GM23338 (cell line): Measurements from ENCODE around the gene HCFC1. TPM values are rescaled to one million over a fixed set of nuclear protein-coding genes. Genes with fewer than 3 reads are reported as not detected.

Source experiments
- ATAC-seq: fragments of 200-7000 bp; cut with Tn5 transposase; 3 replicates; pipeline ENCODE4 v1.9.1; 2020
- DNase-seq: peaks from one replicate; pipeline ENCODE4 v3.0.0-alpha.2; 2015; ENCODE audit warnings: low spot score
- H2AFZ ChIP-seq: fragments of 200-600 bp; sonication (generic); 2 replicates; pipeline ENCODE4 v1.8.0; 2016; ENCODE audit warnings: antibody characterized with exemption, mild to moderate bottlenecking, moderate library complexity
- H3F3A ChIP-seq: fragments of 200-600 bp; sonication (generic); replicated peaks from 2 replicates; pipeline ENCODE4 v1.8.0; 2017; ENCODE audit warnings: antibody characterized with exemption, mixed run types, low read depth
- H3K27ac ChIP-seq: fragments of 200-600 bp; sonication (generic); 2 replicates; pipeline ENCODE4 v1.6.1; 2016; ENCODE audit warnings: low read depth
- H3K27me3 ChIP-seq: fragments of 200-600 bp; sonication (generic); 2 replicates; pipeline ENCODE4 v1.8.0; 2016; ENCODE audit warnings: mild to moderate bottlenecking, mixed run types, moderate library complexity; ENCODE audit not compliant: insufficient read depth
- H3K36me3 ChIP-seq: fragments of 200-600 bp; sonication (generic); 2 replicates; pipeline ENCODE4 v1.8.0; 2016; ENCODE audit warnings: mild to moderate bottlenecking; ENCODE audit not compliant: insufficient read depth
- H3K4me1 ChIP-seq: fragments of 200-600 bp; sonication (generic); 2 replicates; pipeline ENCODE4 v1.8.0; 2016; ENCODE audit warnings: mild to moderate bottlenecking, moderate library complexity; ENCODE audit not compliant: insufficient read depth
- H3K4me2 ChIP-seq: fragments of 200-600 bp; sonication (generic); 2 replicates; pipeline ENCODE4 v1.7.1; 2017; ENCODE audit warnings: mixed run types
- H3K4me3 ChIP-seq: fragments of 200-600 bp; sonication (generic); 2 replicates; pipeline ENCODE4 v1.6.1; 2016; ENCODE audit warnings: mixed run types
- H3K79me2 ChIP-seq: fragments of 200-600 bp; sonication (generic); replicated peaks from 2 replicates; pipeline ENCODE4 v1.8.0; 2017; ENCODE audit warnings: mild to moderate bottlenecking; ENCODE audit not compliant: insufficient read depth
- H3K9me2 ChIP-seq: fragments of 200-600 bp; sonication (generic); 2 replicates; pipeline ENCODE4 v1.8.0; 2017; ENCODE audit not compliant: insufficient read depth
- H4K20me1 ChIP-seq: fragments of 200-600 bp; sonication (generic); replicated peaks from 2 replicates; pipeline ENCODE4 v1.8.0; 2017; ENCODE audit warnings: mild to moderate bottlenecking; ENCODE audit not compliant: insufficient read depth
- H3K27ac Mint-ChIP-seq: 2 replicates; pipeline ENCODE4 v1.8.0; 2020; ENCODE audit warnings: inconsistent platforms, mild to moderate bottlenecking, moderate library complexity, mixed read lengths
- H3K27me3 Mint-ChIP-seq: 3 replicates; pipeline ENCODE4 v1.8.0; 2022; ENCODE audit warnings: low read depth, mild to moderate bottlenecking, moderate library complexity, mixed read lengths, inconsistent platforms; ENCODE audit not compliant: insufficient read depth, poor library complexity
- H3K36me3 Mint-ChIP-seq: 3 replicates; pipeline ENCODE4 v1.8.0; 2021; ENCODE audit warnings: low read depth, mild to moderate bottlenecking, inconsistent platforms, moderate library complexity, mixed read lengths
- H3K4me1 Mint-ChIP-seq: 3 replicates; pipeline ENCODE4 v1.8.0; 2020; ENCODE audit warnings: mild to moderate bottlenecking, inconsistent platforms, mixed read lengths
- H3K4me3 Mint-ChIP-seq: 3 replicates; pipeline ENCODE4 v1.8.0; 2021; ENCODE audit warnings: moderate library complexity, mild to moderate bottlenecking, inconsistent platforms, mixed read lengths
- H3K9me3 Mint-ChIP-seq: 3 replicates; pipeline ENCODE4 v1.8.0; 2020; ENCODE audit warnings: moderate library complexity, mild to moderate bottlenecking, inconsistent platforms, mixed read lengths
- CREB1 ChIP-seq: fragments of 250-450 bp; sonication (Bioruptor Pico); IDR thresholded peaks from 2 replicates; pipeline ENCODE4 v1.5.0; 2020; ENCODE audit warnings: low read depth, mild to moderate bottlenecking, moderate library complexity
- EZH2 ChIP-seq: fragments of 200-600 bp; sonication (generic); IDR thresholded peaks from one replicate; pipeline ENCODE4 v1.8.0; 2017; ENCODE audit warnings: antibody characterized with exemption, mild to moderate bottlenecking, low read depth; ENCODE audit not compliant: unreplicated experiment
- EZH2phosphoT487 ChIP-seq: fragments of 200-600 bp; sonication (generic); IDR thresholded peaks from one replicate; pipeline ENCODE4 v1.8.1; 2018; ENCODE audit warnings: antibody characterized with exemption; ENCODE audit not compliant: unreplicated experiment
- JUNB ChIP-seq: IDR thresholded peaks from one replicate; pipeline ENCODE4 v1.6.1; 2016; ENCODE audit warnings: antibody characterized with exemption; ENCODE audit not compliant: unreplicated experiment
- NANOG ChIP-seq: IDR thresholded peaks from 2 replicates; pipeline ENCODE4 v1.6.1; 2016; ENCODE audit warnings: antibody characterized with exemption, borderline replicate concordance
- POLR2AphosphoS5 ChIP-seq: IDR thresholded peaks from 2 replicates; pipeline ENCODE4 v1.6.1; 2016; ENCODE audit warnings: antibody characterized with exemption, low read depth
- REST ChIP-seq: IDR thresholded peaks from one replicate; pipeline ENCODE4 v1.6.1; 2018; ENCODE audit warnings: antibody characterized with exemption; ENCODE audit not compliant: unreplicated experiment
- STAT1 ChIP-seq: IDR thresholded peaks from one replicate; pipeline ENCODE4 v1.6.1; 2016; ENCODE audit warnings: antibody characterized with exemption; ENCODE audit not compliant: unreplicated experiment
- ZNF114 ChIP-seq: fragments of 250-450 bp; sonication (Bioruptor Pico); IDR thresholded peaks from 2 replicates; pipeline ENCODE4 v1.5.0; 2020; ENCODE audit warnings: mild to moderate bottlenecking, moderate library complexity
- ZNF331 ChIP-seq: fragments of 250-450 bp; sonication (Bioruptor Pico); IDR thresholded peaks from 2 replicates; pipeline ENCODE4 v1.5.0; 2020; ENCODE audit warnings: low read depth, mild to moderate bottlenecking, moderate library complexity
- ZNF462 ChIP-seq: fragments of 250-450 bp; sonication (Bioruptor Pico); IDR thresholded peaks from 2 replicates; pipeline ENCODE4 v1.5.0; 2020; ENCODE audit warnings: mild to moderate bottlenecking, moderate library complexity
- polyA plus RNA-seq: library from polyadenylated mRNA; unstranded; fragments of >200 nt; fragmentation: Nextera tagmentation; extraction: Ambion mirVana; gene quantifications from 2 replicates; pipeline ENCODE4 v1.2.1, GENCODE V29; 2016
- total RNA-seq: library from RNA; depleted of rRNA; stranded (reverse); fragments of >200 nt; shearing (Covaris generic); gene quantifications from 2 replicates; pipeline ENCODE4 v1.2.3, GENCODE V29; 2014
- TF ChIP-seq, protein P1 (sequence below): IDR thresholded peaks from 2 replicates; pipeline ENCODE4 v1.6.1; 2016; ENCODE audit warnings: antibody characterized with exemption
- TF ChIP-seq, protein P2 (sequence below), 2 experiments: fragments of 200-600 bp in 1 of 2; sonication (generic) in 1 of 2; conservative IDR thresholded peaks; 2 replicates each; pipeline versions ENCODE4 v1.5.1 to v1.6.1; 2016 to 2017; ENCODE audit warnings: antibody characterized with exemption in 2 of 2, low read depth in 2 of 2, mild to moderate bottlenecking in 2 of 2, moderate library complexity in 1 of 2

Gene HCFC1
- total and polyA plus RNA-seq, 2 experiments from 2014 or later: 33.0 to 188 TPM

DNA sequence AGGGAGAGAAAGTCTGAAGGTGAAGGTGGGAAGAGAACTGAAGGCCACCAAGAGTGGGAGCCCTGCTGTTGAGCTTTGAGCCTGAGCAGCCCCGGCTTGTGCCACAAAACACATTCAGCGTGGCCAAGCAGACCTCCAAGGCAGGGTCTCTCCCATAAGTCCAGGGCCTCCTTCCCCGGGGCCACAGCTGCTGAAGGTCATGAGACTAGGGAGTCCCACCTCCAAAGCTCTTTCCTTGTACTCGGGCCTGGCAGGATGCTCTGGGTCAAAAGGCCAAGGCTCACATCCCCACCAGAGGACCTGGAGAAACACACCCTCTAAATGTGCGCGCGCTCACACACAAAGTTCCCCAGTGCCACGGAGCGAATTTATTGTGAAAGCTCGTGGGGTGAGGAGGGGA is 42.0 kb downstream of the HCFC1 start:
- 0 out of 2 replicates have a peak, but pooled peaks cover 5% of the 10 kb centered on the region for H3F3A ChIP-seq
- Mint-ChIP-seq H3K27ac (no peak overlapping the region), H3K4me3 (no peak overlapping the region), H3K4me1 (peaks cover 16% of the 10 kb centered on the region), H3K27me3 (peaks cover 9% of the 10 kb centered on the region), H3K9me3 (no peaks in the 10 kb centered on the region; the same call in 2 of the 3 replicates), H3K36me3 (peaks cover 24% of the 10 kb centered on the region)
- H3K27me3 ChIP-seq: no peaks in the 10 kb centered on the region
- H3K4me2 ChIP-seq: no peak overlapping the region; the same call in 1 of the 2 replicates
- no peak for ATAC-seq
- TF ChIP-seq, protein P1, sequence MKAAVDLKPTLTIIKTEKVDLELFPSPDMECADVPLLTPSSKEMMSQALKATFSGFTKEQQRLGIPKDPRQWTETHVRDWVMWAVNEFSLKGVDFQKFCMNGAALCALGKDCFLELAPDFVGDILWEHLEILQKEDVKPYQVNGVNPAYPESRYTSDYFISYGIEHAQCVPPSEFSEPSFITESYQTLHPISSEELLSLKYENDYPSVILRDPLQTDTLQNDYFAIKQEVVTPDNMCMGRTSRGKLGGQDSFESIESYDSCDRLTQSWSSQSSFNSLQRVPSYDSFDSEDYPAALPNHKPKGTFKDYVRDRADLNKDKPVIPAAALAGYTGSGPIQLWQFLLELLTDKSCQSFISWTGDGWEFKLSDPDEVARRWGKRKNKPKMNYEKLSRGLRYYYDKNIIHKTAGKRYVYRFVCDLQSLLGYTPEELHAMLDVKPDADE: no peak
- TF ChIP-seq EZH2 (no peak), ZNF462 (no peak), STAT1 (no peak), JUNB (no peak), POLR2AphosphoS5 (no peak), REST (no peak), CREB1 (CRISPR knock-in tag) (no peak), NANOG (no peak), EZH2phosphoT487 (no peak), ZNF331 (CRISPR knock-in tag) (no peak), ZNF114 (CRISPR knock-in tag) (no peak)
- TF ChIP-seq, protein P2, sequence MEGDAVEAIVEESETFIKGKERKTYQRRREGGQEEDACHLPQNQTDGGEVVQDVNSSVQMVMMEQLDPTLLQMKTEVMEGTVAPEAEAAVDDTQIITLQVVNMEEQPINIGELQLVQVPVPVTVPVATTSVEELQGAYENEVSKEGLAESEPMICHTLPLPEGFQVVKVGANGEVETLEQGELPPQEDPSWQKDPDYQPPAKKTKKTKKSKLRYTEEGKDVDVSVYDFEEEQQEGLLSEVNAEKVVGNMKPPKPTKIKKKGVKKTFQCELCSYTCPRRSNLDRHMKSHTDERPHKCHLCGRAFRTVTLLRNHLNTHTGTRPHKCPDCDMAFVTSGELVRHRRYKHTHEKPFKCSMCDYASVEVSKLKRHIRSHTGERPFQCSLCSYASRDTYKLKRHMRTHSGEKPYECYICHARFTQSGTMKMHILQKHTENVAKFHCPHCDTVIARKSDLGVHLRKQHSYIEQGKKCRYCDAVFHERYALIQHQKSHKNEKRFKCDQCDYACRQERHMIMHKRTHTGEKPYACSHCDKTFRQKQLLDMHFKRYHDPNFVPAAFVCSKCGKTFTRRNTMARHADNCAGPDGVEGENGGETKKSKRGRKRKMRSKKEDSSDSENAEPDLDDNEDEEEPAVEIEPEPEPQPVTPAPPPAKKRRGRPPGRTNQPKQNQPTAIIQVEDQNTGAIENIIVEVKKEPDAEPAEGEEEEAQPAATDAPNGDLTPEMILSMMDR (conservative IDR thresholded peaks at IDR 0.05; ENCODE audit: low read depth in 2 of 2): no peak
- H2AFZ ChIP-seq: no peak overlapping the region
- no peaks in the 10 kb centered on the region; the same call in 1 of the 2 replicates for H4K20me1 ChIP-seq
- H3K27ac ChIP-seq: no peak overlapping the region
- H3K36me3 ChIP-seq: no peaks in the 10 kb centered on the region
- peaks cover 12% of the 10 kb centered on the region for H3K79me2 ChIP-seq
- peaks cover 10% of the 10 kb centered on the region; the same call in 1 of the 2 replicates for H3K4me1 ChIP-seq
- DNase-seq: no peak
- H3K4me3 ChIP-seq: no peak overlapping the region
- H3K9me2 ChIP-seq: no peaks in the 10 kb centered on the region
